Stimulated activated CD4-positive, alpha-beta T cell treated with anti-CD3 and anti-CD28 coated beads, Interleukin-2, amount 100 ng/mL, for 24 hours (primary cell): Measurements from ENCODE around the gene COX7C.
"Not testable (repeated sequence)": the region's sequence is repeated elsewhere in the genome, so short reads cannot be mapped to it uniquely, and the experiment has no call there.

ENCODE experiments used
- DNase-seq, 2 donors: peaks; one replicate each; pipeline ENCODE4 v3.0.0-alpha.2; 2020

The COX7C gene, protein sequence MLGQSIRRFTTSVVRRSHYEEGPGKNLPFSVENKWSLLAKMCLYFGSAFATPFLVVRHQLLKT

DNA sequence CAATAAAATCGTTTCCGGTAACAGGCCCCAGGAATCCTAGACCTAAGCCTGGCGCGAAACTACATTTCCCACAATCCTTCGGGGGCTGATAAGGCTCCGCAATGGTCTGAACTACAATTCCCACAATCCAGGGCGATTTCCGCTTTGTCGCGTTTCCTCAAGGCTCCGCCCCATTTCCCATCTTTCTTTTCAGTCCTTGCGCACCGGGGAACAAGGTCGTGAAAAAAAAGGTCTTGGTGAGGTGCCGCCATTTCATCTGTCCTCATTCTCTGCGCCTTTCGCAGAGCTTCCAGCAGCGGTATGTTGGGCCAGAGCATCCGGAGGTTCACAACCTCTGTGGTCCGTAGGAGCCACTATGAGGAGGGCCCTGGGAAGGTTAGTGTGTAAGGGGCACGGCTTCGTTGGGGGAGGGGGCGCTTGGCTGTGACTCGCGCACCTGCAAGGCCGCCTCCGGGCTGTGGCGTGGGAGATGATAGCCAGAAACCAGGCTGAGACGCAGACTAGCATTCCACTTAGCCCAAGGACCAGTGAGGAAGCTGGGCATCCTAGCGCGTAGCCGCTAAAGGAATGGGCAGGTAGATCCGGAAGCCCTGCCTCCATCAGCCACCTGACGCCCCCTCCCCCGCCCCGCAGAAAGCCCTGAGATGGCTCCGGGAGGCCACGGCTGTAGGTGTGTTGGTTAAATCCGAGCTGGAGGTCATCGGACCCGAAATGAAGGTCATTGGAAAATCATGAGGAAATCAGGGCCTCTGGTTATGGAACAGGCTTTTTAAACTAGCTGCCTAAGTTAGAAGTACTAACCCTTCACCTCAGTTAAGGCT is at the start of gene COX7C:
Gene COX7C, plus strand, starts transcription at position 186 of the 821 bp plus-strand sequence. Its CDS starts 115 bp downstream, at position 301.
- DNase-seq, result peak; percentile 85 to 92

DNA sequence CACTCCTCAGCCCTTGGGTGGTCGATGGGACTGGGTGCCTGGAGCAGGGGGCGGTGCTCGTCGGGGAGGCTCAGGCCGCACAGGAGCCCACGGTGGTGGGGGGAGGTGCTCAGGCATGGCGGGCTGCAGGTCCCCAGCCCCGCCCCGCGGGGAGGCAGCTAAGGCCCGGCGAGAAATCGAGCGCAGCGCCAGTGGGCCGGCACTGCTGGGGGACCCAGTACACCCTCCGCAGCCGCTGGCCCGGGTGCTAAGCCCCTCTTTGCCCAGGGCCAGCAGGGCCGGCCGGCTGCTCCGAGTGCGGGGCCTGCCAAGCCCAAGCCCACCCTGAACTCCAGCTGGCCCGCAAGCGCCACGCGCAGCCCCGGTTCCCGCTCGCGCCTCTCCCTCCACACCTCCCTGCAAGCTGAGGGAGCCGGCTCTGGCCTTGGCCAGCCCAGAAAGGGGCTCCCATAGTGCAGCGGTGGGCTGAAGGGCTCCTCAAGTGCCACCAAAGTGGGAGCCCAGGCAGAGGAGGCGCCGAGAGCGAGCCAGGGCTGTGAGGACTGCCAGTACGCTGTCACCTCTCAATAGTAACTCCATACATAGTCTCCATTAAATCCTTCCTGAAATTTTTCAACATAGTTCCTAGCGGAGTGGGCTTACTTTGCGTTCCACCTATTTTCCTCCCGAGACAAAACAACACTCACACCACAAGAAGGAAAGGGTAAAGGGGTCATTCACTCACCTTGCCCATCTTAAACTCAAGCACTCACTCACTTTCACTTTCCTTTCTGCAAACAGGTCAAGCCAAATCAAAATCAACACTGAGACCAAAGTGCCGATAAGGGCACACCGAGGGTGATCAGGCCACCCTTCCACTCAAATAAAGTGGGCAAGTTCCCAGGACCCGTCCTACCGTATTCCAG is 48.0 kb upstream of the COX7C start:
- not testable (repeated sequence) for DNase-seq

DNA sequence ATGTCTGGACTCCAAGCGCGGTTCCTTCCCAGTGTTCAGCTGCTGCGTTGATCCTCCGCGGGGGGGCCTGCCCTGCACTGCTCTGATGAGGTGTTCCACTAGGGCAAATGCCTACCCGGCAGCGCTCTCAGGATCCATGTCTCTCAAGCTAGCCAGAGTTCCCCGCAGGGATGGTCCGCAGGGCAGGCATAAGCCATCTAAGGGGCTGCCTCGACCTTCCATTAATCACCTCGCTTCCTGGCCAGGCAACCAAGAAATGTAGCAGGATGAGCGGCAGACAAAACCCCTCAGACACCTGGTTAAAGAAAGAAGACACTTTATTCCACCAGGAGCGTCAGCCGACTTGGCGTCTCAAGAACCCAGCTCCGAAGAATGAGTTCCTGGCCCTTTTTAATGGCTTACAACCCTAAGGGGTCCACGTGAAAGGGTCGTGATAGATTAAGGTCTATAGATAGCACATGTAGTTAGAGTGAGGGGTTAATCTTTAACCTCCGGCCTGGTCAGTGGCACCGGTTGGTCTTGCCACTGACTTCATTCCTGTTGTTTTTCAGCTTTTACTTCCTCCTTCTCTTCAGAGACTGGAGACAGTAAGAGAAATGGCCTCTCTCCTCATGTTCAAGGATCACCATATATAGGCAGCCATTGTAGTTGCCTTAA is 47.2 kb upstream of the COX7C start:
- DNase-seq, result no peak

DNA sequence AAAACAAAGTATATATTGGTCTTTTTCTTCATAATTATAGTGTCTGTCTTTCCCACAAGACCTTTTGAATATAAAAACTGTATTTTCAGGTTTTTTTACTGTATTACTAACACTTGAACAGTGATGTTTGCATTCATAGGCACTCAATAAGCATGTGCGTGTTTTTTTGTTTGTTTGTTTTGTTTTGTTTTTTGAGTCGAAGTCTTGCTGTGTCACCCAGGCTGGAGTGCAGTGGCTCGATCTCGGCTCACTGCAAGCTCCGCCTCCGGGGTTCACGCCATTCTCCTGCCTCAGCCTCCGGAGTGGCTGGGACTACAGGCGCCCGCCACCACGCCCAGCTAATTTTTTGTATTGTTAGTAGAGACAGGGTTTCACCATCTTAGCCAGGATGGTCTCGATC is 46.6 kb upstream of the COX7C start:
- DNase-seq, result not testable (repeated sequence)

DNA sequence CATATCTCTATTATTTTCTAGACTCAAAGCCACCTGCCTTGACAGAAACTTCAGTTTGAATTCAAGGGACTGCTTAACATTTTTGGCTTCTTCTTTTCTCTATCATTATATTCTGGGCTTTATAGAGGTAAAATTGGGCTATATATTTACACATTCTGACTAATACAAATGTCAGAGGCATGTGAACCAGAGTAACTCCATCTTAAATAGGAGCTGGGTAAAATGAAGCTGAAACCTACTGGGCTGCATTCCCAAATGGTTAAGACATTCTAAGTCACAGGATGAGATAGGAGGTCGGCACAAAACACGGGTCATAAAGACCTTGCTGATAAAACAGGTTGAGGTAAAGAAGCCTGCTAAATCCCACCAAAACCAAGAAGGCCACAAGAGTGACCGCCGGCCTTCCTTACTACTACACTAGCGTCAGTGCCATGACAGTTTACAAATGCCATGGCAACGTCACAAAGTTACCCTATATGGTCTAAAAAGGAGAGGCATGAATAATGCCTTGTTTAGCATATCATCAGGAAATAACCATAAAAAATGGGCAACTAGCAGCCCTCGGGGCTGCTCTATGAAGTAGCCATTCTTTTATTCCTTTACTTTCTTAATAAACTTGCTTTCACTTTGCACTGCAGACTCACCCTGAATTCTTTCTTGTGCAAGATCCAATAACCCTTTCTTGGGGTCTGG is 44.8 kb upstream of the COX7C start:
- no peak for DNase-seq

DNA sequence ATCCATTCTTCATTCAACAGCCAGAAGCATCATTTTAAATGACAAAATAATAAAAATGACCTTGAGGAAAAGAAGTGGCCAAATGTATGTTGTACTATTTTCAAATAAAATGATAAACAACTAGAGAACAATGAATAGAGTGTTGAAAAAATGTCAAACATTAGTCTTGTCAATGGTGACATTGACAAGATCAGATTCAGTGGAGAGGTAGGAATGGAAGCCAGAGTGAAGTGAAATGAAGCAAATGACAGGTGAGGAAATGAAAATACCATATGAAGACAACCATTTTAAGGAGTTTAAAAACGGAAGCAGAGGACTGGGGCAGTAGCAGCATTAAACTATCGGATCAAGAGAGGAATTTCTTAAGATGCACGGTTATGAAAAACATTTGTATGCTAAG is 38.2 kb upstream of the COX7C start:
- no peak for DNase-seq

DNA sequence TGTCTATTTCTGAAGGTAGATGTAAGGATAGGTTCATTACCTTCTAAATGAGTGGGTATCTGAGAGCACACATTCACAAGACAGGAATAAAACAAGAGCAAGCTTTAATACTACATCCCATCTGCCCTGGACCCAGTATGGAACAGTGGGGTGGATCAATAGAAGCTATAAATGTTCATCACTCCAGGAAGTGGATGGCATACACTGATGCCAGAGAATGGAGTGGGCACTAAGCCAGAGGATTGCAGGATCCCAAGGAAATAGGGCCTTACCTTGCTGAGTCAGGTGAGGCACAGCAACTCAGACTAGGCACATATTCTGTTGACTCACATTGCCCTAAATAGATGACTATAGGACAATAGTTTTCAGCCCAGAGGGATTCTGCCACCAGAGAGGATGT is 21.3 kb upstream of the COX7C start:
- DNase-seq, result no peak

DNA sequence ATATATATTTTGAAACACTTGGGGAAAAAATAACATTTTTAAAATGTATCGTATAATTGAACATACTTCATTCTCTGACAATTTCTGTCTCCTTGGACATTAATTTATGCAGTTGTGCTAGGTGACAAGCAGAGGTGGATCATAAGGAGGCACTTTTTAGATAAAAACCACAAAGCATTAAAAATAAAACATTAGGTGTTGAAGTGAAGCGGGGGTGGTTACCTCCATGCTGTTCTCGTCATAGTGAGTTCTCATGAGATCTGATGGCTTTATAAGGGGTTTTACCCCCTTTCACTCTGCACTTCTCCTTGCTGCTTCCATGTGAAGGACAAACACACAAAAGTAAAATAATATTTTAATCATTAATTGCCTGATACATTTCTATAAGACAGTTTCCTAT is 11.9 kb upstream of the COX7C start:
- no peak for DNase-seq

DNA sequence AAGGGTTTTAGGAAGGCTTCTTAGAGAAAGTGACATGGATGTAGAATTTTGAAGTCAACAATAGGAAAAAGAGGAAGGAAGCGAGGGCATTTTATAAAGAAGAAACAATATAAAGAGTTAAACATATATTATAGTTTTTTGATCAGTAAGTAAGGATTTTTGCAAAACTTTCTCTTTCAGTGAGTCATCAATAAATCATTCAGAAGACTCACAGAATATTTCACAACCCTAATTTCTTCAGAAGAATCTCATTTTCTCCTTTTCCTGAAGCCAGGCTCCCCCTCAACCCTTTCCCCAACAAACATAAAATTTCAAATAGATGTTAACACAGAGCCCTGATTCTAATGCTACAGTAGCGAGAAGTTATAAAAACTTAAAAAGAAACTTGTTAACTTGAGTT is 4.3 kb upstream of the COX7C start:
- DNase-seq, result no peak

DNA sequence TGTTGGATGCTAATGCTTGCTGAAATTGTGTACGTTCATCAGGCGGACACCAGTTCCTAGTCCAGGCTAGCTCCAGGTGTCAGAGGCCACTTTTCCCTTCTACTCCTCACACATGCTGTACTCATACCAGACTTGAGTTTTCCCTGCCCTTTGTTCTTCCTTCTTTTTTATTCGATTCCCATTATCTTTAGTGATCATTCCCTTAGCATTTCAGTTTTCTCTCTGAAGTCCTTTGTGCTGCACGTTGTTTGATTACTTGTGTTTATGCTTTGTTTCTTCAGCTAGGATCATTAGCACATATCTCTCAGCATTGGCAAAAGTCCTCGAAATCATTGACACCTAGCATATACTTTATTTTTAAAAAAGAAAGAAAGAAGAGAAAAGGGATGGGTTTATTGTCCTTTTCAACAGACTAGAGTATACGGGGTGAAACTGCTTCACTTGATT is 409 bp upstream of the COX7C start:
- DNase-seq, result no peak

DNA sequence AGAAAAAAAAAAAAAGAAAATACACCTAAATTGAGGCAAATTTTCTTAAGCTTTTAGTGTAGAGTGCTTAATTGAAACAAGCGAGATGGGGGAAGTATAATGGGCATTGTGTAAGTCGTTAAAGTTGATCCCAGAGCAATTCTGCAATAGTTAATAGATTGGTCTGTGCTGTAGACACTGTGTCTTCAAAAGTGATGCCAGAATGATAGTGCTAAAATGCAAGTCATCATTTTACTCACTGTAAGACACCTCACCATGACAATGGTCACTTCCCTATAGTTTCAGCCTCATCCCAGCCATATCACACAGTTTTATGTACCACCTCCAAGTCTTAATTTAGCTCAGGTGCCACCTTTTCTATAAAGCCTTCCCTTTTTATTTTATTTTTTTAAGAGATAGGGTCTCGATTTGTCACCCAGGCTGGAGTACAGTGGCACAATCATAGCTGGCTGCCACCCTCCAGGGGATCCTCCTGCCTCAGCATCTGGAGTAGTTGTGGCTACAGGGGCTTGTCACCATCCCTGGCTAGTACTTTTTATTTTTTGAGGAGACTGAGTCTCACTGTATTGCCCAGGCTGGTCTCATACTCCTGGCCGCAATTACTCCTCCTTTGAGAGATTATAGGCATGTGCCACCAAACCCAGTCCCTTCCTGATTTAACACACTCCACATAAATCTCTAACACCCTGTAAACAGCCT is 6.2 kb downstream of the COX7C start:
- no peak for DNase-seq

DNA sequence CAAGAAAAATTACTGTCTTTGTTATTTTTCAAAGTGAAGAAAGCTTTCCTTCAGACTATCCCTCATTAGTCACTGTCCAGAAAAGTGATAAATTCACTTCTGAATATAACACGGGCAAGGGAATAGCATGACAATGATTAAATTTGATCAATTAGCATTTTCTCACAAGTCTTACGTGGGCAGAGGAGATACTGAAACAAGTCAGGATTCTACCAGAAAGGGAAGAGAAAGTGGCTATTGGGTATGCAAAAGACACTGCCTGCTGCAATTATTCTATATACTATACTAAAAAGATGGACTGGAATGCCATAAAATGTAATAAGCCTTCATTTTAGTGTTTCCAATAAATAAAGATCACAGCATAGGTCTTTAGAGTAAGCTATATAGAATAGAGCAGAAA is 7.4 kb downstream of the COX7C start:
- DNase-seq, result no peak

DNA sequence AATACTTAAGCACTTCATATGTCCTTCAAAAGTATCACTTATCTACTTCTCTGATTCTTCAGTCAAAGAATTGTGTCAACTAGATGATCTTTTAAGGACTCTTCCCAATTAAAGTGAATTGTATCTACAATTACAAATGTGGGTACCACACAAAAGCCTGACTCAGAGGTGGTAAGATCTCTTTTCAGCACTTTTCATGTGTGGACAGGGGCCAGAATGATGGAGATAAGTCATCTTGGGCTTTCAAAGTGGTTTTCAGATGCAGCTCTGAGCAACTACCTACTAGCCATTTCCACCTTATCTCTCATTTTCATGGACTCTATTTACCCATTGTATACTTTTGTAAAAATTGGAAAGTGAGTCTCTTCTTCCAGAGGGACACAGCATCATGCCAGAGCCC is 8.4 kb downstream of the COX7C start:
- no peak for DNase-seq

DNA sequence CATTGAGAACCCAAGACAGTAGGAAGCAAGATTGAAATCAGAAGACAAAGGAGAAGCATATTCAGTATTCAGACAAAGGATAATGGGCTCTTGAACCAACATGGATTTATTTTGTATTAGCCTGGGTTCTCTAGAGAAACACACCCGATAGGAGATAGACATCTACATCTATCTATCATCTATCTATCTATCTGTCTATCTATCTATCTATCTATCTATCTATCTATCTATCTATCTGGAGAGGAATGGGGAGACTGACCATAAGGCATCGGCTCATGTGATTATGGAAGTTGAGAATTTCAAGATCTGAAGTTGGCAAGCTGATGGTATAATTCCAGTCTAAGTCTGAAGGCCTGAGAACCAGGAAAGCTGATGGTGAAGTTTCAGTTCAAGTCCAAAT is 13.4 kb downstream of the COX7C start:
- DNase-seq, result no peak

DNA sequence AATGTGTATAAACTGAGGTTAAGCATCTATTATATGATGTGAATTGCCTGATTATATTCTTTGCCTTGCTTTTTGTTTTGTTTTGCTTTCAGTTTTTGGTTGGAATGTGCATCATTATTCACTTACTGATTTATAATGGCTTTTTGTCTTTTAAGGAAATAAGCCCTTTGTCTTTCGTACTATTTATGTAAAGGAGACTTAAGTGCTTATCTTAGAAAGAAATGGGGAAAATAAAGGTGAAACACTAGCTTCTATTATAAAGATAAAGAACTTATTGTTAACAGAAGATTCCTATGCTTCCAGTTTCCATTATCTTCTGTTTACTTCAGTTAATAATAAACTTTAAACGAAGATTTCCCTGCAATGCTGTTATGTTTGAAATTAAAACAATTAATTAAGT is 23.3 kb downstream of the COX7C start:
- DNase-seq, result no peak

DNA sequence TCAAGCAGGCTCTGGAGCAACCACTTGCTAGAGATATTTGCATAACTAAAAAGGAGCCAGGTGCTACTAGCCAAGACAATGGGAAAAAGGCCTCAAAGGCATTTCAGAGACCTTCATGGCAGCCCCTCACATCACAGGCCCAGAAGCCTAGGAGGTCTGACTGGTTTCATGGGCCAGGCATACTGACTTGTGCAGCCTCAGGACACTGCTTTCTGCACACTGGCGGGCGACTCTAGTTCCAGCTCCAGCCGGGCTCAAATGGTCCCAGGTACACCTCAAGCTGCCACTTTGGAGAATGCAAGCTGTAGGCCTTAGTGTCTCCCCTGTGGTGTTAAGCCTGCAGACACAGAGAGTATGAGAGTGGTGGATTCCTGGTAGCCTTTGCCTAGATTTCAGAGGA is 27.1 kb downstream of the COX7C start:
- no peak for DNase-seq

DNA sequence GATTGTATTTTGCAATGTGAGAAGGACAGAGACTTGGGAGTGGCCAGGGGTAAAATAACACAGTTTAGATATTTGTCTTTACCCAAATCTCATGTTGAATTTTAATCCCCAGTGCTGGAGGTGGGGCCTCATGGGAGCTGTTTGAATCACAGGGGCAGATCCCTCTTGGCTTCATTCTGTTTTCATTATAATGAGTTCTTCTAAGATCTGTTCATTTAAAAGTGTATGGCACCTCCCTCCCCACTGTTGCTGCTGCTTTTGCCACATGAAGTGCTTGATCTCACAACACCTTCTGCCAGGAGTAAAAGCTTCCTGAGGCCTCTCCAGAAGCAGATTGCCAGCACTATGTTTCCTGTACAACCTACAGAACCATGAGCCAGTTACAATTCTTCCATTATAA is 28.1 kb downstream of the COX7C start:
- DNase-seq, result no peak

DNA sequence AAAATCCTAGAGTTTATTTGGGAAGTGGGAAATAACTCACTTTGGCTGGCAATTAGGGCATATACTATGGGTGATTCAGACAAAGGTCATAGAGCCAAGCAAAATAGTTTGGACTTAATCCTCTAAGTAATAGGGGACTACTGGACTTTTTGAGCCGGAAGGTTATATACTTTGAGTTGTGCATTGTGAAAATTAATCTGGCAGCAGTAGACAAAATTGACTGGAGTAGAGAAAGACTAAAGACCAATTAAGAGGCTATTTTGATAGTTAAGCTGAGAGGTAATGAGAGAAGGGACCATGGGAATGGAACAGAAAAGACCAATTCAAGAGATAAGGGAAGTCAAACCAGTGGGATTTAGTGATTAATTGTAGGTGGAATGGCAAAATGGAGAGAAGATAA is 28.9 kb downstream of the COX7C start:
- DNase-seq, result no peak

DNA sequence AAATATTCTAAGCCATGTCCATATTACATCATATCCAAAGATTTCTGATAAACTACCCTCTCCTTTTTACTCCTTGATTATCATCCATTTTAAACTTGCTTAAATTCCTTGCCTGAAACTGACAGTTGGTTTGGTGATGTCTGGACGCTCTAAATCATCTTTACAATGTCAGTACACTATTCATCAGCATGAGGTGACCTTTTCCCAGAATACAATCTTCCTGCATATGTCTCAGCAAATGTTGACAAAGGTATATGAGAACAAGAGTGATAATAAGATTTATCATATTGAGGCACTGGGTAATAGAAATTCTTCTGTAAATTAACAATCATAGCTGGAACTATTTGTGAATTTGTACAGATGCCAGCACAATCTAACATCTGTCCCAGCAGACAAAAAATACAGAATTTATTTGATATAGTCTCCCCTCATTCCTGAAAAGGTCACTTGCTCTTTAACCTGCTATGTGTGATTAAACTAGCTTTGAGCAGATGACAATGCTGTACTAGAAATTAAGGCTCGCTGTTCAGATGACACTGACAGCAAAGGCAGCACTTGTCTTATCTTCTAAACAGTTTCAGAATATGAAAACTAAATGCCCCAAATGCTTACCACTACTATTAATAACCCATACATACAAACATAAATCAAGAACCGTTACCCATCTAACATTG is 32.2 kb downstream of the COX7C start:
- no peak for DNase-seq

DNA sequence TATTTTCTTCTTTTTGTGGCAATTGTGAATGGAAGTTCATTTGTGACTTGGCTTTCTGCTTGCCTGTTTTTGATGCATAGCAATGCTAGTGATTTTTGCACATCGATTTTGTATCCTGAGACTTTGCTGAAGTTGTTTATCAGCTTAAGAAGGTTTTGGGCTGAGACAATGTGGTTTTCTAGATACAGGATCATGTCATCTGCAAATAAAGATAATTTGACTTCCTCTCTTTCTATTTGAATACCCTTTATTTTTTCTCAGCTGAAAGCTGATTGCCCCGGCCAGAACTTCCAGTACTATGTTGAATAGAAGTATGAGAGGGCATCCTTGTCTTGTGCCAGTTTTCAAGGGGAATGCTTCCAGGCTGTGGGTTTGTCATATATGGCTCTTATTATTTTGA is 43.0 kb downstream of the COX7C start:
- not testable (repeated sequence) for DNase-seq

DNA sequence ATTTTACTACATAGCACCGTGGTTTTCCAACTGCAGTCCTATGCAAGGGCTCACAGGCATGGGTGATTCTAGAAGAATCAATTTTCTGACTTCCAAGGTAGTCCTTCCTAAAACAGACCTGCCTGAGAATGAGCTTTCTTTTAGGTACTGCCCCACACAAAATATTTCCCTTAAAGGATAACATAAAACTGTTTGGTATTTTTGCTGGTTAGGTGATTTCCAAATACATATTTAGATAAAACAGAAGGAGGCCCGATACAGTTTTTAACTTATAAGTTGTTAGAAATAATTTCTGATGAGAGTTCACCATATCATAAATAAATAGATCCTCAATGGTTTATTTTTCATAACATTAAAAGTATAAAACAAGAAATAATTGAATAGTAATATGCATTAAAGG is 46.4 kb downstream of the COX7C start:
- DNase-seq, result no peak
